NCI-H146 treated with DMSO at 0.1 percent for 48 hours (cell line): Measurements from ENCODE around the gene AK9.

Source experiments
- DNase-seq: peaks from one replicate; lab custom pipeline; 2025; ENCODE audit not compliant: unreplicated experiment; lab: John Stamatoyannopoulos, UW

AK9 gene

DNA sequence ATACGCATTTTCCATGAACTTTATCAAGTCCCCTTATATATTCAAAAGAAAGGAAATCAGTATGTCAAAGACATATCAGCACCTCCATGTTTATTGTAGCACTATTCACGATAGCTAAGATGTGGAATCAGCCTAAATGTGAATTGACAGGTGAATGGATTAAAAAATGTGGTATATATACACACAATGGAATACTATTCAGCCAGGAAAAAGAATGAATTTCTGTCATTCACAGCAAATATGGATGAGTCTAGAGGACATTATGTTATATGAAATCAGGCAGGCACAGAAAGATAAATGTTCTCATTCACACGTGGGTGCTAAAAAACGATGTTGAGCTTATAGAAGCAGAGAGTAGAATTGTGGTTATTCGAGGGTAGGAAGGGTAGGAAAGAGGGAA, 5.4 kb upstream of the AK9 start:
- no peak for DNase-seq

DNA sequence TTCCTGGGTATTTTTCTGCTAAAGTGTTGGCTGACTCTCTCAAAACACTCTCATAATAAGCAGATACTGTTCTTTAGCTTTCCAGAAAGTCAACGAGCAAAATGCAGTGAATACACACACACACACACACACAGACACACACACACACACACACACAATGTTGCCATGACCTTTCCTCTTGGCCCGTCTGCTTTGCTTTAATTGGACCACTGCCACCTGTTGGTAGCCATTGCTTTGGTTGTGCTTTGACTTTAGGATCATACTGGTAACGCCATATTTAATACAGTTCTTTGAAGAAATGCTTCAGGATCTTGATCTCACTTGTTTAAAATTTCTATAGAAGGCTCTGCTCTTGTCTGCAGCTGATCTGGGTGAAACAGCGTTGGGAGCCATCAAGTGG, 4.5 kb upstream of the AK9 start:
- no peak for DNase-seq

DNA sequence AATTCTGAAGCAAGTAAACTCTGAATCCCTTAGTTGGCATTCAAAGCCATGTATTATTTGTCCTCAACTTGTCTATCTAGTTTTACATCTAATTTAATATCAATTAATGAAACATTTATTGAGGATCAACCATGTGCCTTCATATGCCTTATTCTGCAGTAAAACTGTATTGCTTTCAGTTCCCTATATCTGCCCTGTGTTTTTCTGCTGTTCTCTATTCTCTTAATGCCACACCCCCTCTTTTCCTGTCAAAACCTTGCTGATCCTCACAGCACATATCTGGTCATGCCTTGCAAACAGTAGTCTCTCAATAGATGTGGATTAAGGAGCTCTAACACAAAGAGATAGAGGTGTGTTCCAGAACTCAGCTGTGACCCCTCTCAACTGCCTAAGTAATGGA, 2.1 kb upstream of the AK9 start:
- no peak for DNase-seq

DNA sequence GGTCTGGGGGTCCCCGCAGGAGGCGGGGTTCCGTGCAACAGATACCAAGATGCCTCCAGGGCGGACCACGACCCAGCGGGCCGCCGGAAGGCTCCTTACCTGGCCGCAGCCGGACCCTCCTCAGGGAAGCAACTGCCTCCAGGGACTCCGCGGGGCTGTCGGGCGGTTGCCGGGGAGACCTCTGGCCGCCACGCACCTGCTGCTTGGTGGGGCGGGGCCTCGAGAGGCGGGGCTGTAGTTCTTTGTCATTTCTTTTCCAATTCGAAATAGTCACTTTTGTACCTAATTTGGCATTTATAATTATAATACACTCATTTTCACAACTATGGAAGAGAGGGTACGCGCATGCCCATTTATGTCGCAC, 647 bp downstream of the AK9 start:
- peak; percentile 76 for DNase-seq

- no peak for DNase-seq
Measured at GRCh38 chr6:109687271-109687761, 3.7 kb downstream of the AK9 start.

DNA sequence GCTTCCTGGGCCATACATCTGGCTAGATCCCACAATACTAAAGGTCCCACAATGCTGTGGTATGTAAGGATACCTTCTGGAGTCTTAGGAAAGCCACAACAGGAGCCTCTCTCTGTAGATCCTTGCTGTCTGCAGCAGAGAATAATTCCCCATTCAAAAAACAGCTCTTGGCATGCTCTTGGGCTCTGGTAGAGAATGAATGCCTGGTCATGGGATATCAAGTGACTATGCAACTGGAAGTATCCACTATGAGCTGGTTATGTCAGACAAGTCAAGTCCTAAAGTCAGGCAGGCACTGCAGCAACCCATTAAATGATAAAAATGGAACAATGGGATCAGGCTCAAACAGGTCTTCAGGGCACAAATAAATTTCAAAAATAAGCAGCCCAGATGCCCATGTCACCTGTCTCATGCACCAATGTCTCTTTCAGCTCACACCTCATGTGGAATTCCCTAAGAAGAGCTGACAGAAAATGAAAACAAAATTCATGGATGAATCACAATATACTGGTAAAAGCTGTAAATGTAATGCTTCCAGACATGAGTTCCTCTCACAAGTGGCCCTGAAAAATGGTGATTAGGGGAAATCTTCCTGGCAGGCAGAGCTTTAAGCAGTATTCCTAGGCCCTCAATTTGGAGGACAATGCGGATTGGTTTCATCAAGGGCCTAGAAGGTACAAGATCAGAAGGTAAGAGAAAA, 4.3 kb downstream of the AK9 start:
- no peak for DNase-seq

GRCh38 chr6:109678661-109679505, 12.1 kb downstream of the AK9 start:
- DNase-seq, result peak; percentile 19

GRCh38 chr6:109678240-109678639, 12.8 kb downstream of the AK9 start:
- DNase-seq, result no peak

GRCh38 chr6:109676724-109677123, 14.3 kb downstream of the AK9 start:
- DNase-seq, result no peak

DNA sequence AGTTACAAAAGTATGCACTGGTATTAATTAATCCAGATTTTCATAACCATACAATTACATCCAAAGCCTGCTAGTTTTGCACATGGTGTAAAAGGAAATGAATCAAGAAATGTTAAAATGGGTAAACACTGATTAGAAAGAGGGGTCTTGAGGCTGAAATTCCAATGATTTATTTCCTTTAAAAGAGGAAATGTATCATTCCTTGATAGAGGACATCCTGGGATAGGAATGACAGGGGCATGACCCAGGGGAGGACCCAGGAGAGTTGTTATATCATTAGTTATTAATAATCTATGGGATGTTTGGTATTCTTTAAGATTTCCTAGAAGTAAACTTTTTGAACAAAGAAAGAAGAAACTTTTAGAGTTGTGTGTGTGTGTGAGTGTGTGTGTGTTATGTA, 18.2 kb downstream of the AK9 start:
- DNase-seq, result no peak

DNA sequence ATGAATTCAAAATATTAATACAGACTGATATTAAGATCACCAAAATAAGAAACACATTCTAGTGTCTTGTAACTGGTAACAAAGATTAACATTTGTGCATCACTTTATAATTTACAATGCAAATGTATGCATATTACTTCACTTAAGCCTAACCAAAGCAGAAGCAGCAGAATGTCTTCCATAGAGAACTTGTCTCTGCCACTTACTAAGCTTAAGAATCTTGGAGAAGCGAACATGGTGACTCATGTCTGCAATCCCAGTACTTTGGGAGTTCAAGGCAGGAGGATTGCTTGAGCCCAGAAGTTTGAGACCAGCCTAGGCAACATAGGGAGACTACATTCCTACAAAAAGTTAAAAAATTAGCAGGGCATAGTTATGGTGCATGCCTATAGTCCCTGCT, 18.8 kb downstream of the AK9 start:
- no peak for DNase-seq

- DNase-seq, result no peak
Measured at GRCh38 chr6:109671733-109672132, 19.3 kb downstream of the AK9 start.

DNA sequence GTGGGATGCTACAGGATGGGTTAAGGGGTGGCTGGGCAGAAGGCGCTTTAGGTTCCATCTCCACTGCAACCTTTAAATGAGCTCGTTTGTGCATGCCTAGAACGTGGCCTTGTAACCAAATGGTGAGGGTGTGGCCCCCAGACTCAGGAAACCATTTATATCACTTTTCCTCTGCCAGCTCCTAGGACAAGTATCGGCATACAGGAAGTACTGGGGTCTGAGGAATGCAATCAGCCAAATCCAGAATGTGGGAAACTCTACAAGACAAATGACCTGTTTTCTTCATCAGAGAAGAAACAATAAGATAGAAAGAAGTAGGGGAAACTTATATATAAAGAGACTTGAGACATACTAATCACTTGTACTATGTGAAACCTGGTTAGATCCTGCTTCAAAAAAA, 21.2 kb downstream of the AK9 start:
- no peak for DNase-seq

DNA sequence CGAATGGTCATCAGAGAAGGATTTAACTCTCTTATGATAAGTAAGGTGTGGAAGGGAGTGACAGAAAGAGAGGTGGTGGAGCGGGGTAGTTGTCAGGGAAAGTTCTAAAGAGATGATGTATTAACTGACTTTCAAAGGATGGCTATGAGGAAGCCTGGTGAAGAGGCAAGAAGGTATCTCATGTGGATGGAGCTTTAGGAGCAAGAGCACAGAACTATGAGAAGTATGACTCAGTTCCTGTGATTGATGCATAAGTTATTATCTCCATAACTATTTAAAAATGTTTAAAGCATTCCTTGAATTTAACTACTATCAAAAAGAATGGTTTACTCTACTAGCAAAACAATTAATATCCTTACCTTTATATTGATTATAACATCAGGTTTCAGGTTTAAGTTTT, 28.8 kb downstream of the AK9 start:
- DNase-seq, result no peak

GRCh38 chr6:109660526-109661320, 30.3 kb downstream of the AK9 start:
- DNase-seq, result no peak

GRCh38 chr6:109655761-109656262, 35.2 kb downstream of the AK9 start:
- no peak for DNase-seq

DNA sequence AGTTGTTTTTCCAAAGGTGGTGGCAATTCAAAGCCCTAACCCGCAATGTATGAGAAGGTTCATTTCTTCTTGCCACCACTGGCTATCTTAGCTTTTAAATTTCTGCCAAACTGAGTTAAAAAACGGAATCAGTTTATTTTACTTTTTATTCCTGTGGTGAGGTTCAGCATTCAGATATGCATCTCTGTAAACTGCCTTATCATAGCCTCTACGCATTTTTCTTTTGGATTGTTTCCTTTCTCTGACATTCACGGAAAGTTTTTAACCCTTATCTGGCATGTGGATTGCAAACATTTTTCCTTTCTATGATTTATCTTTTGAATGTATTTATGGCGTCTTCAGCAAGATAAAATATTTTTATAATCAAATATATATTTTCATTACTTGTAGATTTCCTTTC, 37.7 kb downstream of the AK9 start:
- DNase-seq, result no peak

- DNase-seq, result no peak
Measured at GRCh38 chr6:109644131-109644530, 46.9 kb downstream of the AK9 start.

DNA sequence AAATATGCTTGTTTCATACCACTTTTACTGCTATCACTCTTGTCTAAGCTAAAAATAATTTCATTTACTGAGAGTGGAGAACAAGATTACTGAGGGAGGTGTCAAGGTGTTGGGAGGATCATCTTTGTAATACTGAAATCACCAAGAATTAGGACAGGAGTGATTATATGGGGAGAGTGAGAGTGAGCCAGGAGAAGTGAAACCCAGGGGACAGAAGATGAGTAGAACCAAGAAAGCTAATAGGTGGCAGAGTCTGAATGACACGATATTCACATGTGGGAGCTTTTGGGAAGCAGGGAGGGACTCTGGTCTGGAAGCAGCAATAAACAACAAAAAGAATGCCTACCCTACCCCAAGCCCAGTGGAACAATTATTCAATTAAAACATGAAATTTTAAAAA, 58.6 kb downstream of the AK9 start:
- no peak for DNase-seq

DNA sequence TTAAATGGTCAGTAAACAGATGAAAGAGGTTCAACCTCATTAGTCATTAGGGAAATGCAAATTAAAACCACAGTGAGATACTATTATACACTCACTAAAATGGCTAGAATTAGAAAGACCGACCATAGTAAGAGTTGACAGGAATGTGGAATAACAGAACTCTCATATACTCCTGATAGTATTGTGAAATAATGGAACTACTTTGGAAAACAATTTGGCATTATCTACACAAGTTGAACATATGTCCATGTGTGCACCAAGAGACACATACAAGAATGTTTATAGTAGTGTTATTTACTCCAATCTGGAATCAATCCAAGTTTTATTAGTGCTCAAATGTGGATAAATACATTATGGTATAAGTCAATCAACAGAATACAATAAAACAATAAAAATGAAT, 59.6 kb downstream of the AK9 start:
- no peak for DNase-seq

DNA sequence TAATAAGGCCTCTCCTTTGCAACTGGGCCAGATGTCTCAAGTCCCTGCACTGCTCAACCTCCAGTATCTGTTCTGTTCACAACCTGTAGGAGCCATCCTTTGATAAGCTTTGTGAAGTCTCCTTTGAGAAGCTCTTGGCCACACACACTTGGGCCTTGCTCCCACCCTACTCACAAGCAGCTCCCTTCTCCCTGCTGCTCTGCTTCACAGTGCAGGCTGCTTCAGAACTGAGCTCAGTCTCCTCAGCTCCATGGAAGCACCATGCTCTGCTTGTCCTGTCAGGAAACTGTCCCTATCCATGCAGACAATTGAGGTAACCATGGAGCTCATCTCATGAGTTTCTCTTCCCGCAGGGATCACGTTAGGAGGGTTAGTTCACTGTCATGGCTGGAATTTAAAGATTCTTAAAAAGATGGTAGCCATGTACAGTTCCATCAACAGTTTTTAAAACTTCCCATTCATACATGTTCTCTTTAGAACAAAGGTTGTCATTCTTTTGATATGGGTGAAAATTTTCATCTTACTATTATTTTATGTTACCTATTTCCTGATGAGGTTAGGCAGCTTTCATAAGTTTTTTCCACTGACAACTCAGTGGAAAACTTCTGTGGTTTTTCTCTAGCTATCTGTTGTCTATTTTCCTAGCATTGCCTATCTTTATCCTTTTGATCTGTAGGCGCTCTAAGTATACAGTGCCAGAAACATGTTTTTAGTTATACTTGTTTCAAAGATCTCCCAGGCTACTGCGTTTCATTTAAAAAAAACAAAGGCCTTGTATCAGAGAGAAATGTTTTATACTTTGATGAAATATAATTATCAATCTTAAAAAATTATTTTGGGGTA, 62.6 kb downstream of the AK9 start:
- no peak for DNase-seq
